ENCODE measurements around the gene NCKAP5.

NCKAP5 gene

DNA sequence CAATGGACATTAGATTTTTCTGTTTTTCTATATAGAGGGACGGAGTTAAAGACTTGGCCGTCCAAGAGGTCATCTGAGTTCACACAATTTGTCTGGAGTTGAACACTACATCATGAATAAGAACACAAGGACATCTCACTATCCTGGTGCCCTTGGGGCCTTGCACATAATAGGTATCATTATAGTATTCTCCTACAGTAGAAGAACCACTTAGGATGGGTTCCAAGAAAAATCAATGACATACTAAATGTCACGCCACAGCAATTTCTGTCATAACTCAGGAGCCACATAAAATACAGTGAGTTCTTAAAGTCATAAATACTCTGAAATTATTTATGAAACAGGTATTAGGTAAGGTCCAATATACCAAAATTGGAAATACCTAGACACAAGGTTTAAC is 154.4 kb downstream of the NCKAP5 start:
- Histone ChIP-seq H3K4me2 (ENCODE audit: low read length, poor library complexity, severe bottlenecking) (no peak overlapping the region), H3K9me3 (ENCODE audit: control insufficient read depth, low read length) (no peaks in the 10 kb centered on the region), H3K27me3 (ENCODE audit: control insufficient read depth in 1 of 2, insufficient read depth in 1 of 2, low read length in 2 of 2) (no peaks in the 10 kb centered on the region), H3K18ac (ENCODE audit: low read depth in 1 of 2, low read length in 2 of 2) (no peak overlapping the region), H2BK120ac (ENCODE audit: low read depth, low read length) (no peak overlapping the region), H4K91ac (ENCODE audit: low read length) (no peak overlapping the region), H2BK15ac (ENCODE audit: low read depth, poor library complexity, severe bottlenecking) (no peak overlapping the region), H3K36me3 (ENCODE audit: control insufficient read depth in 1 of 2, insufficient read depth in 2 of 2, low read depth in 1 of 2, low read length in 2 of 2) (no peaks in the 10 kb centered on the region), H3K27ac (ENCODE audit: low read length, poor library complexity, severe bottlenecking) (no peak overlapping the region), H3K9ac (ENCODE audit: low read length) (no peak overlapping the region), H2AK5ac (ENCODE audit: low read length, severe bottlenecking) (no peak overlapping the region), H3K4me1 (ENCODE audit: control insufficient read depth, insufficient read depth, low read depth, low read length) (peaks cover 6% of the 10 kb centered on the region), H2AFZ (ENCODE audit: low read depth, low read length) (no peak overlapping the region), H3K4me3 (ENCODE audit: insufficient read depth in 1 of 2, low read depth in 1 of 2, low read length in 2 of 2) (no peak overlapping the region), H3K79me1 (replicated peaks; ENCODE audit: low read length, poor library complexity, severe bottlenecking) (peaks cover 2% of the 10 kb centered on the region), H2BK12ac (ENCODE audit: low read length in 2 of 2) (no peak overlapping the region), H4K8ac (ENCODE audit: low read length) (no peak overlapping the region), H3K23ac (ENCODE audit: low read length in 2 of 2) (no peak overlapping the region), H3K4ac (ENCODE audit: low read depth in 1 of 2, low read length in 2 of 2) (no peak overlapping the region), H2BK5ac (ENCODE audit: low read depth, low read length, poor library complexity, severe bottlenecking) (no peak overlapping the region), H3K14ac (ENCODE audit: low read length in 2 of 2) (no peak overlapping the region)
- DNase-seq = no peak
- 100% methylated on average over 1 of the region's 3 CpGs for WGBS

DNA sequence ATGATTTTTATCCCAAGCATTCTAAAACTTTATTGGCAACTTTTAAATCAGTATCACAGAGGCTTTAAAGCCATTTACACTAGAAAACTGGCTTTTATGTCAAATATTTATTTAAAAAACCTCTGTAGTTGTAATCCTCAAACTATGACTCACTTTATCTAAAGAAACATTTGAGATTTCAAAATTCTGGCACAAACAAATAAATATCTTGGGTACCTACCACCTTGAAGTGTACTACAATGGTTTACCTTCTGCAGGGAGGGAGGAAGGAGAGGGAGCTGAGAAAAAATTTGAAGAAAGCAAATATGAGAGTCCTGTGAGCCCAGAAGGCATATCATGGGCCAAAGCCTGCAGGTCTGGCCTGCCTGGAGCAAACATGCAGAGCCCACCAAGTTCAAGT is 155.6 kb downstream of the NCKAP5 start:
- no peak overlapping the region for H3K27ac ChIP-seq (ENCODE audit: low read length, poor library complexity, severe bottlenecking)

DNA sequence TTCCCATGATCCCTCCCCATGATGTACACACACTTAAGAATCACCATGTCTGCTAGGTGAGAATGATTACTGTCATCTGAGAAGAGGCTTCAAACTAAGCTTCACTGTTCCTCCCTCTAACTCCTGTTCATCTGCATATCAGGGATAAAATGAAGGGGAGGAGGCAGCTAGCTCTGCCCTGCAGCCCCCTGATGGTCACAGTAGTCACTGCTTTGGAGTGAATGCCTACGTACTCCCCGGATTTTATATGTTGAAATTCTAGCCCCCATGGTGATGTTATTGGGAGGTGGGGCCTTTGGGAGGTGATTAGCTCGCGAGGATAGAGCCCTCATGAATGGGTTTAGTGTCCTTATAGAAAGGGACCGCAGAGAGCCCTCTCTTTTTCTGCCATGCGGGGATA is 156.4 kb downstream of the NCKAP5 start:
- Histone ChIP-seq H2BK120ac (ENCODE audit: low read depth, low read length) (no peak overlapping the region), H3K14ac (ENCODE audit: low read length in 2 of 2) (no peak overlapping the region), H3K9me3 (ENCODE audit: control insufficient read depth, low read length) (no peaks in the 10 kb centered on the region), H2BK5ac (ENCODE audit: low read depth, low read length, poor library complexity, severe bottlenecking) (no peak overlapping the region), H3K18ac (ENCODE audit: low read depth in 1 of 2, low read length in 2 of 2) (no peak overlapping the region), H3K9ac (ENCODE audit: low read length) (no peak overlapping the region), H3K79me1 (replicated peaks; ENCODE audit: low read length, poor library complexity, severe bottlenecking) (peaks cover 3% of the 10 kb centered on the region), H3K4me3 (ENCODE audit: insufficient read depth in 1 of 2, low read depth in 1 of 2, low read length in 2 of 2) (no peak overlapping the region), H3K36me3 (ENCODE audit: control insufficient read depth in 1 of 2, insufficient read depth in 2 of 2, low read depth in 1 of 2, low read length in 2 of 2) (no peaks in the 10 kb centered on the region), H3K23ac (ENCODE audit: low read length in 2 of 2) (no peak overlapping the region), H2AK5ac (ENCODE audit: low read length, severe bottlenecking) (no peak overlapping the region), H3K4me2 (ENCODE audit: low read length, poor library complexity, severe bottlenecking) (no peak overlapping the region), H2BK12ac (ENCODE audit: low read length in 2 of 2) (no peak overlapping the region), H4K91ac (ENCODE audit: low read length) (no peak overlapping the region), H2AFZ (ENCODE audit: low read depth, low read length) (no peak overlapping the region), H3K4me1 (ENCODE audit: control insufficient read depth, insufficient read depth, low read depth, low read length) (no peaks in the 10 kb centered on the region), H2BK15ac (ENCODE audit: low read depth, poor library complexity, severe bottlenecking) (no peak overlapping the region), H3K4ac (ENCODE audit: low read depth in 1 of 2, low read length in 2 of 2) (no peak overlapping the region), H4K8ac (ENCODE audit: low read length) (no peak overlapping the region), H3K27me3 (ENCODE audit: control insufficient read depth in 1 of 2, insufficient read depth in 1 of 2, low read length in 2 of 2) (no peaks in the 10 kb centered on the region), H3K27ac (ENCODE audit: low read length, poor library complexity, severe bottlenecking) (no peak overlapping the region)
- WGBS = 38% methylated on average over 6 of the region's 6 CpGs
- no peak for DNase-seq

More for the DNA sequence above, 155.6 kb downstream of the NCKAP5 start:
- H2AK5ac ChIP-seq (ENCODE audit: low read length, severe bottlenecking) = no peak overlapping the region
- H3K9me3 ChIP-seq (ENCODE audit: control insufficient read depth, low read length) = no peaks in the 10 kb centered on the region
- H2AFZ ChIP-seq (ENCODE audit: low read depth, low read length) = no peak overlapping the region
- DNase-seq = no peak
- no peak overlapping the region for H3K4ac ChIP-seq (ENCODE audit: low read depth in 1 of 2, low read length in 2 of 2)
- H3K18ac ChIP-seq (ENCODE audit: low read depth in 1 of 2, low read length in 2 of 2) = no peak overlapping the region
- no peaks in the 10 kb centered on the region for H3K27me3 ChIP-seq (ENCODE audit: control insufficient read depth in 1 of 2, insufficient read depth in 1 of 2, low read length in 2 of 2)
- H4K8ac ChIP-seq (ENCODE audit: low read length) = no peak overlapping the region
- H3K36me3 ChIP-seq (ENCODE audit: control insufficient read depth in 1 of 2, insufficient read depth in 2 of 2, low read depth in 1 of 2, low read length in 2 of 2) = no peaks in the 10 kb centered on the region
- H3K4me1 ChIP-seq (ENCODE audit: control insufficient read depth, insufficient read depth, low read depth, low read length) = peaks cover 5% of the 10 kb centered on the region
- no peak overlapping the region for H4K91ac ChIP-seq (ENCODE audit: low read length)
- no peak overlapping the region for H3K4me3 ChIP-seq (ENCODE audit: insufficient read depth in 1 of 2, low read depth in 1 of 2, low read length in 2 of 2)
- H3K79me1 ChIP-seq (replicated peaks; ENCODE audit: low read length, poor library complexity, severe bottlenecking) = peaks cover 2% of the 10 kb centered on the region
- no peak overlapping the region for H2BK120ac ChIP-seq (ENCODE audit: low read depth, low read length)
- H2BK15ac ChIP-seq (ENCODE audit: low read depth, poor library complexity, severe bottlenecking) = no peak overlapping the region
- H2BK5ac ChIP-seq (ENCODE audit: low read depth, low read length, poor library complexity, severe bottlenecking) = no peak overlapping the region
- no peak overlapping the region for H3K4me2 ChIP-seq (ENCODE audit: low read length, poor library complexity, severe bottlenecking)
- no peak overlapping the region for H3K14ac ChIP-seq (ENCODE audit: low read length in 2 of 2)
- H3K9ac ChIP-seq (ENCODE audit: low read length) = no peak overlapping the region
- no peak overlapping the region for H3K23ac ChIP-seq (ENCODE audit: low read length in 2 of 2)
- H2BK12ac ChIP-seq (ENCODE audit: low read length in 2 of 2) = no peak overlapping the region

DNA sequence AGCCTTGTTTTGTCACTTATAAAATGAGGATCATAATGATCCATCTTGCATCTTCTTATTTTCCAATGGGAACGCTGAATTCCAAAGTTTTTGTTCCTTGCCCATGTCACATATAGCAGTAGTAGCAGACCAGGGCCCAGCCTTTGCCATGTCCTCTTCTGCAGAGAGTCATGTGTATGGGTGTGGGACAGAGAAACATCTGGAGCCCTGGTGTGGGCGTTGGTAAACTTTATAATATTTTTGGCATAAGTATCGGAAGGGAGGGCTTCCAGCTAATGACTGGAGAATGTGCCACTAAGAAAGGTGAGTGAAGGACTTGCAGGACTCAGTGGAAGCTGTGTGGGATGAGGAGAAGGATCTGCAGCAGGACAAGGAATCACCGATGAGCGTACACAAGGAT is 157.2 kb downstream of the NCKAP5 start:
- no peaks in the 10 kb centered on the region for H3K4me1 ChIP-seq (ENCODE audit: control insufficient read depth, insufficient read depth, low read depth, low read length)
- no peak overlapping the region for H2AK5ac ChIP-seq (ENCODE audit: low read length, severe bottlenecking)
- H3K27me3 ChIP-seq (ENCODE audit: control insufficient read depth in 1 of 2, insufficient read depth in 1 of 2, low read length in 2 of 2) = no peaks in the 10 kb centered on the region
- H2BK120ac ChIP-seq (ENCODE audit: low read depth, low read length) = no peak overlapping the region
- H4K91ac ChIP-seq (ENCODE audit: low read length) = no peak overlapping the region
- peaks cover 3% of the 10 kb centered on the region for H3K79me1 ChIP-seq (replicated peaks; ENCODE audit: low read length, poor library complexity, severe bottlenecking)
- 74% methylated on average over 3 of the region's 5 CpGs for WGBS
- H3K9me3 ChIP-seq (ENCODE audit: control insufficient read depth, low read length) = no peaks in the 10 kb centered on the region
- no peak overlapping the region for H4K8ac ChIP-seq (ENCODE audit: low read length)
- H3K14ac ChIP-seq (ENCODE audit: low read length in 2 of 2) = no peak overlapping the region
- H3K4ac ChIP-seq (ENCODE audit: low read depth in 1 of 2, low read length in 2 of 2) = no peak overlapping the region
- no peak overlapping the region for H2AFZ ChIP-seq (ENCODE audit: low read depth, low read length)
- no peak overlapping the region for H3K4me3 ChIP-seq (ENCODE audit: insufficient read depth in 1 of 2, low read depth in 1 of 2, low read length in 2 of 2)
- no peak overlapping the region for H3K4me2 ChIP-seq (ENCODE audit: low read length, poor library complexity, severe bottlenecking)
- H3K36me3 ChIP-seq (ENCODE audit: control insufficient read depth in 1 of 2, insufficient read depth in 2 of 2, low read depth in 1 of 2, low read length in 2 of 2) = no peaks in the 10 kb centered on the region
- DNase-seq = no peak
- no peak overlapping the region for H3K23ac ChIP-seq (ENCODE audit: low read length in 2 of 2)
- H3K27ac ChIP-seq (ENCODE audit: low read length, poor library complexity, severe bottlenecking) = no peak overlapping the region
- no peak overlapping the region for H2BK15ac ChIP-seq (ENCODE audit: low read depth, poor library complexity, severe bottlenecking)
- no peak overlapping the region for H3K18ac ChIP-seq (ENCODE audit: low read depth in 1 of 2, low read length in 2 of 2)
- H2BK5ac ChIP-seq (ENCODE audit: low read depth, low read length, poor library complexity, severe bottlenecking) = no peak overlapping the region
- H3K9ac ChIP-seq (ENCODE audit: low read length) = no peak overlapping the region
- no peak overlapping the region for H2BK12ac ChIP-seq (ENCODE audit: low read length in 2 of 2)
